ENCODE data around the gene SYNDIG1.

SYNDIG1 gene

DNA sequence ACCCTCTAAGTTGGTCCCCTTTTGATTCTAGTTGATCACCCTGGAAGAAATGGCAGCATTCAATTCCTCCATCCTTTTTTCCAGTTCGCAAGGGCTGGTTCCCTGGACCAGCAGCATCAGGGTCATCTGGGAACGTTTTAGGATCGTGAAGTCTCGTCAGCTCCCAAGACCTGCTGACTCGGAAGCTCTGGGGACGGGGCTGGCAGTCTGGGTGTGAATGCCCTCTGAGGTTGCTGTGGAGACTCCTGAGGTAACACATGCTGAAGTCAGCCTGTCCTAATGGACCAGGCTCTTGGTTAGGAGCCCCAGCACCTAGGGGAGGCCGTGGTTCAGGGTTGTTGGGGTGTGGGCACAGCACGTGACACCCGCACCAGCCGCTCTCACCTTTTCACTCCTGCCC is 164.1 kb downstream of the SYNDIG1 start:
- H3K27me3 ChIP-seq (ENCODE audit: insufficient read depth, low read length) = no peaks in the 10 kb centered on the region
- WGBS = 94% methylated on average over 10 of the region's 10 CpGs
- no peak overlapping the region for H3K4me3 ChIP-seq (ENCODE audit: low read length)
- H3K27ac ChIP-seq (ENCODE audit: low read depth, low read length) = no peak overlapping the region
- H3K9me3 ChIP-seq (ENCODE audit: insufficient read depth, low read depth, low read length) = no peaks in the 10 kb centered on the region
- H3K36me3 ChIP-seq (ENCODE audit: insufficient read depth, low read length) = no peaks in the 10 kb centered on the region
- peaks cover 24% of the 10 kb centered on the region for H3K4me1 ChIP-seq (ENCODE audit: insufficient read depth, low read length)
- no peak overlapping the region for H3K9ac ChIP-seq (ENCODE audit: low read depth, low read length)

DNA sequence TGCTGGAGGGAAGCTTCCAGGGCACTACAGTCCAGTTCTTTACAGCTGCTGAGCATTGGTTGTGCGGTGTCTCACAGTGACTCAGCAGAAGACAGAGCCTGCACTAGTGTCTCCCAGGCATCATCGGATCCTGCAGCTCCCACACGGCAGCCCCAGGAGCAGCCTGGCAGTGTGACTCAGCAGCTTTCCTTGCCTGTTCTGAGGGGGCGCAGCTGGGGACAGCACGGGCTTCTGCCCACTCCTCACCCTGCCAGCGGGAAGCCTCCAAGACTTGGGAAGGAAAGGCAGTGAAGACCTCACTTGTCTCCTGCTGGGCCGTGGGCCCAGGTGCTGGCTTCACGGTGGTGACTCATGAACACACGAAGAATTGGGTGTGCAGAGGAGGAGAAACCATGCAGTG is 165.4 kb downstream of the SYNDIG1 start:
- Histone ChIP-seq H3K9ac (ENCODE audit: low read depth, low read length) (no peak overlapping the region), H3K9me3 (ENCODE audit: insufficient read depth, low read depth, low read length) (no peaks in the 10 kb centered on the region), H3K4me3 (ENCODE audit: low read length) (no peak overlapping the region), H3K4me1 (ENCODE audit: insufficient read depth, low read length) (peaks cover 24% of the 10 kb centered on the region), H3K36me3 (ENCODE audit: insufficient read depth, low read length) (no peaks in the 10 kb centered on the region), H3K27me3 (ENCODE audit: insufficient read depth, low read length) (no peaks in the 10 kb centered on the region), H3K27ac (ENCODE audit: low read depth, low read length) (no peak overlapping the region)
- WGBS = 74% methylated on average over 9 of the region's 9 CpGs

DNA sequence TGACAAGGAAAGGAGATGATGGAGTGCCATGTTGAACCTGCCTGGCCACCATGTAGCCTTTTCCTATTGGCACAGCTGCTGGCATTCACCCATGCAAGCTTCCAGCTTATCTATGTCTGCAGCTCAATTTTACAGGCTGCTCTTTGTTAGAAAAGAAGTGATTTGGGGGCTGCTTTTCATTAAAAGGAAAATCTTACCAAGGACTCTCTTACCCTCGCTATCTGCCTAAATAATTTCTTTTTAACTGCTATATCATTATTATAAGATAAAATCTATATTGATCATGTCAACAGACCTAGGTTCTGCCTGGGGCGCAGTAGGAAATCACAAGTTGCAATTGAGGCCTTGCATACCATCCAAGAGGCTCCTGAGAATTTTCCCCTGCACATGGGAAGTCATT is 167.2 kb downstream of the SYNDIG1 start:
- 100% methylated on average over 1 of the region's 2 CpGs for WGBS
- no peaks in the 10 kb centered on the region for H3K27me3 ChIP-seq (ENCODE audit: insufficient read depth, low read length)
- no peaks in the 10 kb centered on the region for H3K36me3 ChIP-seq (ENCODE audit: insufficient read depth, low read length)
- H3K27ac ChIP-seq (ENCODE audit: low read depth, low read length) = no peak overlapping the region
- peaks cover 24% of the 10 kb centered on the region for H3K4me1 ChIP-seq (ENCODE audit: insufficient read depth, low read length)
- no peaks in the 10 kb centered on the region for H3K9me3 ChIP-seq (ENCODE audit: insufficient read depth, low read depth, low read length)
- H3K4me3 ChIP-seq (ENCODE audit: low read length) = no peak overlapping the region
- no peak overlapping the region for H3K9ac ChIP-seq (ENCODE audit: low read depth, low read length)

DNA sequence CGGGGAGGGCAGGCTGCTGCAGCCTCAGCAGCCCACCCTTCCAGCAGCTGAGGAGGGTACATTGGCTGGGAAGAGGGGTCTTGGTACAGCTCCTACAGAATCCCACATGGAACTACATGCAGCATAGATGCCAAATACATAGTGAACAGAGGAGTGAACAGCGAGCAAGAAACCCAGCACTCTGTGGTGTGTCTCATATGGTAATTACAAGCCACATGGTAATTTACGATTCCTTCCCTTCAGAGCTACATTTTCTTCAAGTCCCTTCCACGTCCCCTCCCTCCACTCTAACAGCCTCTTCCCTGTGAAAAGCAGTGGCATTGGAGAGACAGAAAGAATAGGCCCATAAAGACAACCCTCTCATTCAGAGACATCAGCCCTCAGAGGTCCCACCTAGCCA is 167.7 kb downstream of the SYNDIG1 start:
- Histone ChIP-seq H3K9ac (ENCODE audit: low read depth, low read length) (no peak overlapping the region), H3K4me3 (ENCODE audit: low read length) (no peak overlapping the region), H3K27me3 (ENCODE audit: insufficient read depth, low read length) (no peaks in the 10 kb centered on the region), H3K4me1 (ENCODE audit: insufficient read depth, low read length) (peaks cover 24% of the 10 kb centered on the region), H3K27ac (ENCODE audit: low read depth, low read length) (no peak overlapping the region), H3K9me3 (ENCODE audit: insufficient read depth, low read depth, low read length) (no peaks in the 10 kb centered on the region), H3K36me3 (ENCODE audit: insufficient read depth, low read length) (no peaks in the 10 kb centered on the region)
- 87% methylated on average over 4 of the region's 4 CpGs for WGBS

DNA sequence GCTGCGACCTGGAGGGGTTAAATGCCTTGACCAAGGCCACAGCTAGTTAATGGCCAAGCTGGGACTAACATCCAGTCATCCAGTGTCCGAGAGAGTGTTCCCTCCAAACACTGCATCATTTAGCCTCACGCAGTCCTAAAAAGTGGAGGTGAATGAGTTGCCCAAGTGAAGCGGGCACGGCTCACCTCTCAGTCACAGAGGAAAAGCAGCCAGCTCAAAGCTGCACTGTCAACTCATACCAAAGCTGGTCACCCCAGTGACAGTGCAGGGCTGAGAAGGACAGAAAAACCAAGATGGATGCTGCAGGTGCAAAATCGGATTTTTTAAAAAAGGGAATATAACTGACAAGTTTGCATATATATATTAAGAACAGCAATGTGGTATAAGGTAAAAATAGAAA is 168.5 kb downstream of the SYNDIG1 start:
- Histone ChIP-seq H3K4me1 (ENCODE audit: insufficient read depth, low read length) (peaks cover 24% of the 10 kb centered on the region), H3K27ac (ENCODE audit: low read depth, low read length) (no peak overlapping the region), H3K4me3 (ENCODE audit: low read length) (no peak overlapping the region), H3K9ac (ENCODE audit: low read depth, low read length) (no peak overlapping the region), H3K9me3 (ENCODE audit: insufficient read depth, low read depth, low read length) (no peaks in the 10 kb centered on the region), H3K27me3 (ENCODE audit: insufficient read depth, low read length) (no peaks in the 10 kb centered on the region), H3K36me3 (ENCODE audit: insufficient read depth, low read length) (no peaks in the 10 kb centered on the region)
- WGBS = 94% methylated on average over 5 of the region's 6 CpGs

DNA sequence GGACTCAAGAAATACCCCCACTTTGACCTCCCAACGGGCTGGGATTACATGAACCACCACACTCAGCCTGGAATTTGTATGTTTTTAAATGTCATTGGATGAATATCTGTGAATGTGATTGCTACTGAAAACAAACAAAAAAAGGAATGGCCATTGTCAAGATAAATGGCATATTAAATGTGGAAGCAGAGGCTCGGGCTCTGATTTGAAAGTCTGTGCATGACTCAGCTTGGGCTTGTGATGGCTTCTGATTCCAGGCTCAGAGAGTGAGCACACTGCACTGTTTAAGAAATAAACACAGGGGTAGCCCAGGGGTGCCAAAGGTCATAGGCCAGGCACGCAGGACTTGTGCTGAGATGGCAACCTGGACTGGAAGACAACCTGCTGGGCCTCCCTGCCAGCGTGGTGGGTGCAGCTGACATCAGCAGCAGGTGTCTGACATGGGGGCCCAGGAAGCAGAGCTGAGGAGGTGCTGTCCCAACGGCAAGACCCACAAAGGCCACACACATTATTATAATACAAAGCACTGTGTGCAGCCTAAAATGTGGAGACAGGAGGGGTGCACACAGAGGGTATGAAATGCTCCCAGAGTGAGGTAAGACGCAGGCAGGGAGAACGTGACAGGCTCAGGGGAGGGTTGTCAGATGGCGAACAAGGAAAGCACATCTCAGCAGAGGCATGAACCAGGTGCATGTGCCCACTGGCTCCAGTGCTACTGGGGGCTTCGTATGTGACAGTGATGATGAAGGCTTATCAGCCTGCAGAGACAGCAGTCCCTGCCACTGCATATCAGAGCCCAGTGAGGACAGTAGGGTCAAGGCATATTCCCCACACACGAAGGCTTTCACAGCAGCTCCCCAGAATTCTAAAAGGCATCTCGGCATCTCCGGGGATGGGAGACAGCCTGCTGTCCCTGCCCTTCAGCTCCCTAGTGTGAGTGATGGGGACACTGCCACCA is 169.4 kb downstream of the SYNDIG1 start:
- H3K27ac ChIP-seq (ENCODE audit: low read depth, low read length) = no peak overlapping the region
- WGBS = 90% methylated on average over 12 of the region's 12 CpGs
- H3K36me3 ChIP-seq (ENCODE audit: insufficient read depth, low read length) = no peaks in the 10 kb centered on the region
- H3K4me1 ChIP-seq (ENCODE audit: insufficient read depth, low read length) = peaks cover 24% of the 10 kb centered on the region
- no peak overlapping the region for H3K9ac ChIP-seq (ENCODE audit: low read depth, low read length)
- H3K4me3 ChIP-seq (ENCODE audit: low read length) = no peak overlapping the region
- no peaks in the 10 kb centered on the region for H3K27me3 ChIP-seq (ENCODE audit: insufficient read depth, low read length)
- no peaks in the 10 kb centered on the region for H3K9me3 ChIP-seq (ENCODE audit: insufficient read depth, low read depth, low read length)

DNA sequence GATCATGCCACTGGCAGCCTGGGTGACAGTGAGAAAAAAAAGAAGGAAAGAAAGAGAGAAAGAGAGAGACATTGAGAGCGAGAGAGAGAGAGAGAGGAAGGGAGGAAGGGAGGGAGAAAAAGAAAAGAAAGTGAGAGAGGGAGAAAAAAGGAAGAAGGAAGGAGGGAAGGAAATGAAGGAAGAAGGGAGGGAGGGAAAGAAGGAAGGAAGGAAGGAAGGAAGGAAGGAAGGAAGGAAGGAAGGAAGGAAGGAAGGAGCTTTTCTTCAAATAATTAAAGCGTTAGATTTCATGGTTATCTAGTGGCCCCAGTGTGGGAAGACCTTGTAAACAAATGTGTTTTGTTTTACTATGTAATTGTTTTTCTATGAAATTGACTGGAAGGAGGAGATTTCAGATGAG is 170.8 kb downstream of the SYNDIG1 start:
- Histone ChIP-seq H3K9ac (ENCODE audit: low read depth, low read length) (no peak overlapping the region), H3K9me3 (ENCODE audit: insufficient read depth, low read depth, low read length) (no peaks in the 10 kb centered on the region)
- WGBS = 97% methylated on average over 2 of the region's 2 CpGs

DNA sequence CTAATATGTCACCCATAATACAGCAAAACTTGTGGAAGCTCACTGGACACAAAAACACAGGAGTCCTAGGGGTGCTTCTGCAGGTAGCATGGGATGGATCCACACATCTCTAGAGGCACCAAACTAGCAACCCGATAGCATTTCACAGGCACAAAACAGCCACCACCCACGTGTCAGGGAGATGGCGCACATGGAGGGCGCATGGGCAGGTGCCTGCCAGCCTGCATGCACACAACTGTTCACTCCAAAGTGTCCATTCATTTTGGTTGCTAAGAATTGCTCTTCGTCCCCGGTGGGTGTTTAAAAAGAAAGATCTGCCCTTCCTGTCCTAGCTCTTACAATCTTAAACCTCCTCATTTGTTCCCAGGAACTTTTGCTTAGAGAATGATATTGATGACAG is 171.3 kb downstream of the SYNDIG1 start:
- H3K27me3 ChIP-seq (ENCODE audit: insufficient read depth, low read length) = no peaks in the 10 kb centered on the region
- 94% methylated on average over 6 of the region's 6 CpGs for WGBS
- H3K36me3 ChIP-seq (ENCODE audit: insufficient read depth, low read length) = no peaks in the 10 kb centered on the region

More for the DNA sequence above, 170.8 kb downstream of the SYNDIG1 start:
- Histone ChIP-seq H3K4me1 (ENCODE audit: insufficient read depth, low read length) (peaks cover 10% of the 10 kb centered on the region), H3K27ac (ENCODE audit: low read depth, low read length) (no peak overlapping the region), H3K27me3 (ENCODE audit: insufficient read depth, low read length) (no peaks in the 10 kb centered on the region), H3K36me3 (ENCODE audit: insufficient read depth, low read length) (no peaks in the 10 kb centered on the region), H3K4me3 (ENCODE audit: low read length) (no peak overlapping the region)

DNA sequence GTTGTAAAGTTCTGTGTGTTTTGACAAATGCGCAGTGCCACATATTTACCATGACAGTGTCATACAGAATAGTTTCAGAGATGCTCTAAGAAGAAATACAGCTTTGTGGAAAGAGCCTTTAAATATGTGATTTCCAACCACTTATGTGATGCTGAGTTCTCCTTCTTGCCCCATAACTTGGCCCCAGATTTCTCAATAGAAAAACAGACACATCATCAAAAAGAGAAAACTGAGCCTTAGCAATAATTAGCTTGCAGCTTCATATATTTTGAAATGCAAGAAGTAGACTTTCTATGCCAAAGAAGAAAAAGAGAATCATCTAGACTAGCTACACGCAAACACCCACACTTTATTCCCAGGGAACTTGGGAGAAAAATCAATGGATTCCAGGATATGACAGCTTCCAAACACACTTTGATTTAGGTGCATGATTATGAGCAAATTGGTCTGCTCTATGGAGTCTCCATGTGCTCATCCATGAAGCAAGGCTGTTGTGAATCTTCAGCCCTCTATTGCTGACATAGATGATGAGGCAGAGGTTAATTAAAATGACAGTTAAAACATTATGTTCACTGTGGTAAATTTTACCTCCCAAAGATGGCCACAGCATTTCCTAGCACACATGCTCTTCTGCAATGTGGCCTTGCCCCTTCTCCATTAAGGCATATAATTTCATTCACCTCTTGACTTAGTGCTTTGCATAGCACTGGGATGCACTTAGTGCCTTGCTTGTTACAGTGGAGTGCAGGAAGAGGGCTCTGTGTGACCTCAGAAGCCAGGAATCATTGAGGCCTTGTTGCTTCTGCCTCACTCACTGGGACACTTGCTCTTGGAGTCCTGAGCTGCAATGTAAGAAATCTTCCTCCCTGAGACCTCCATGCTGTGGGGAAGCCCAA is 174.6 kb downstream of the SYNDIG1 start:
- Histone ChIP-seq H3K9me3 (ENCODE audit: insufficient read depth, low read depth, low read length) (no peaks in the 10 kb centered on the region), H3K36me3 (ENCODE audit: insufficient read depth, low read length) (no peaks in the 10 kb centered on the region), H3K9ac (ENCODE audit: low read depth, low read length) (no peak overlapping the region), H3K27ac (ENCODE audit: low read depth, low read length) (no peak overlapping the region), H3K27me3 (ENCODE audit: insufficient read depth, low read length) (no peaks in the 10 kb centered on the region), H3K4me3 (ENCODE audit: low read length) (no peak overlapping the region), H3K4me1 (ENCODE audit: insufficient read depth, low read length) (no peaks in the 10 kb centered on the region)
- WGBS = no CpG with 5 or more reads among the region's 2 CpGs

More for the DNA sequence above, 171.3 kb downstream of the SYNDIG1 start:
- Histone ChIP-seq H3K9ac (ENCODE audit: low read depth, low read length) (no peak overlapping the region), H3K9me3 (ENCODE audit: insufficient read depth, low read depth, low read length) (no peaks in the 10 kb centered on the region), H3K27ac (ENCODE audit: low read depth, low read length) (no peak overlapping the region), H3K4me1 (ENCODE audit: insufficient read depth, low read length) (peaks cover 6% of the 10 kb centered on the region), H3K4me3 (ENCODE audit: low read length) (no peak overlapping the region)

DNA sequence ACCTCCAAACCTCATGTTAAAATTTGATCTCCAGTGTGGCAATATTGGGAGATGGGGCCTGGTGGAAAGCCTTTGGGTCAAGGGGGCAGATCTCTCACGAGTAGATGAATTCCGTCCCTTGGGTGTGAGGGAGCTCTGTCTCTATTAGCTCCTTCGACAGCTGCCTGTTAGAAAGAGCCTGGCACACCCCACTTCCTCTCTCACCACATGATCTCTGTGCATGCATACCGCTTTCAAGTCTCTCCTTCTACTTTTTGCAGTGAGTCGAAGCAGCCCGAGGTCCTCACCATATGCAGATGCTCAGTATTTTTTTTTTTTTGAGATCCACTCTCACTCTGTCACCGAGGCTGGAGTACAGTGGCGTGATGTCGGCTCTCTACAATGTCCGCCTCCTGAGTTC is 176.9 kb downstream of the SYNDIG1 start:
- no peaks in the 10 kb centered on the region for H3K36me3 ChIP-seq (ENCODE audit: insufficient read depth, low read length)
- H3K4me1 ChIP-seq (ENCODE audit: insufficient read depth, low read length) = no peaks in the 10 kb centered on the region
- 90% methylated on average over 10 of the region's 10 CpGs for WGBS
- H3K4me3 ChIP-seq (ENCODE audit: low read length) = no peak overlapping the region
- no peak overlapping the region for H3K9ac ChIP-seq (ENCODE audit: low read depth, low read length)
- H3K27me3 ChIP-seq (ENCODE audit: insufficient read depth, low read length) = no peaks in the 10 kb centered on the region
- no peaks in the 10 kb centered on the region for H3K9me3 ChIP-seq (ENCODE audit: insufficient read depth, low read depth, low read length)
- no peak overlapping the region for H3K27ac ChIP-seq (ENCODE audit: low read depth, low read length)

DNA sequence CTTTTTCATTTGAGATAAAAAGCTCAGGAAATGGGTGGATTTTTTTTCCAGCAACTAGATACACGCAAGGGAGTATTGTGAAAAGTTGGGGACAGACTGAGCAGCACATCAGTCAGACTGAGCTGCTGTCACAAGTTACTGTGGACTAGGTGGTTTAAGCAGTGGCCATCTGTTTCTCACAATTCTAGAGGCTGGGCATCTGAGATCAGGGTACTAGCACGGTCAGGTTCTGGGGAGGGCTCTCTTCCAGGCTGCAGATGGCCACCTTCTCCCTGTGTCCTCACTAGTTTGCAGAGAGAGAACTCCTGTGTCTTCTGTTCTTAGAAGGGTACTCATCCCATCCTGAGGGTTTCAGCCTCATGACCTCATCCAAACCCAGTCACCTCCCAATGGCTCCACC is 178.3 kb downstream of the SYNDIG1 start:
- Histone ChIP-seq H3K4me1 (ENCODE audit: insufficient read depth, low read length) (no peaks in the 10 kb centered on the region), H3K27me3 (ENCODE audit: insufficient read depth, low read length) (no peaks in the 10 kb centered on the region), H3K9ac (ENCODE audit: low read depth, low read length) (no peak overlapping the region), H3K36me3 (ENCODE audit: insufficient read depth, low read length) (no peaks in the 10 kb centered on the region), H3K4me3 (ENCODE audit: low read length) (no peak overlapping the region), H3K27ac (ENCODE audit: low read depth, low read length) (no peak overlapping the region), H3K9me3 (ENCODE audit: insufficient read depth, low read depth, low read length) (no peaks in the 10 kb centered on the region)
- WGBS = 93% methylated on average over 2 of the region's 2 CpGs
